SU-DHL-6 (cell line): ENCODE measurements around the gene IFRD2.

Experiments
- CTCF ChIP-seq: fragments of 200-600 bp; sonication (generic); IDR thresholded peaks from one replicate; pipeline ENCODE4 v1.5.1; 2017; ENCODE audit warnings: antibody characterized with exemption, mild to moderate bottlenecking, low read length, moderate library complexity; ENCODE audit not compliant: insufficient read depth, poor library complexity, severe bottlenecking
- EZH2phosphoT487 ChIP-seq: fragments of 200-600 bp; sonication (generic), shearing (Covaris generic); conservative IDR thresholded peaks from 2 replicates; pipeline ENCODE4 v1.6.1; 2018; ENCODE audit warnings: mild to moderate bottlenecking, antibody characterized with exemption, low read length, moderate library complexity, mixed read lengths

DNA sequence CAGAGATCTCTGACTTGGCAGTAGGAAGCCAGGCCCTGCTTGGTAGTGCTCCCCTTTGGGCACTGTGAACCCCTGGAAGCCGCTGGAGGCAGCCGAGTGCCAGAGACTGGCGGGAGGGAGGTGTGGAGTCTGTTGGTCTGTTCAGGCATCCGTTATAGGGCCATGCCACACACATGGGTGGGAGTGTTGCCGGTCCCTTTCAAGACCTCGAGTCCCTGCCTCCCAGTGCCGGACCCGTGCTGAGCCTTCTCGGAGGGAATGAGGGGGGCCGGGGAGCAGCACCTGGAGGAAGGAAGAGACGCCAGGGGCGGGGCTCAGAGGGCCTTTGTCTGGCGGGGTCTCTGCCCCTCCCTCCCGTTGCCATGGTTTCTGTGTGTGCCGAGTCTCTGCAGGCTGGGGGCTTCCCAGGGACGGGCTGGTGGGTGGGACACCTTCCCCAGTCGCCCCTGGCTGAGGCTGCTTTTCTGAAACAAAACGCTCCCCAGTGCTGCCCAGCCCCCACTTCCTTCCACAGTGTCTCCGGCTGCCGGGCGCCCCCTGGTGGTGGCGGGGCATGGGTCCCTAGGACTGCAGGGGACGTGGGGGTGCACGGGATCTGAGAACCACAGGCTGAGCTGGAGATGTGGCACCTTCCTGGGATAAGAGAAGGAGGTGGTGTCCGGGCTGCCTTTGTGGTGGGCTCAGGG, 46.3 kb downstream of the IFRD2 start:
- TF ChIP-seq CTCF (peak; percentile 99), EZH2phosphoT487 (no peak)
